AG04449 (cell line): ENCODE data around the gene DIP2C.

Experiments
- CTCF ChIA-PET: fragments of 350-600 bp; formaldehyde crosslinking; extraction: SDS; loops from one replicate; lab custom pipeline; 2021; ENCODE audit warnings: antibody characterized with exemption; lab: Yijun Ruan, JAX
- POLR2A ChIA-PET: fragments of 400-600, 350-600 bp; formaldehyde crosslinking; extraction: SDS; loops from one replicate; lab custom pipeline; 2020; ENCODE audit warnings: antibody characterized with exemption, inconsistent platforms; lab: Yijun Ruan, JAX
- DNase-seq: peaks from one replicate; pipeline ENCODE4 v3.0.0-alpha.2; 2010; ENCODE audit warnings: low read depth, low spot score
- H3K4me3 ChIP-seq: 2 replicates; pipeline ENCODE4 v1.5.1; 2011; ENCODE audit warnings: low read depth, mild to moderate bottlenecking, control low read depth, low read length
- TF ChIP-seq, protein P1 (sequence below): IDR thresholded peaks from one replicate; pipeline ENCODE4 v1.5.1; 2011; ENCODE audit warnings: mild to moderate bottlenecking, moderate library complexity, low read length, control low read depth, inconsistent platforms; ENCODE audit not compliant: insufficient read depth; ENCODE audit errors: missing control alignments

The DIP2C gene

DNA sequence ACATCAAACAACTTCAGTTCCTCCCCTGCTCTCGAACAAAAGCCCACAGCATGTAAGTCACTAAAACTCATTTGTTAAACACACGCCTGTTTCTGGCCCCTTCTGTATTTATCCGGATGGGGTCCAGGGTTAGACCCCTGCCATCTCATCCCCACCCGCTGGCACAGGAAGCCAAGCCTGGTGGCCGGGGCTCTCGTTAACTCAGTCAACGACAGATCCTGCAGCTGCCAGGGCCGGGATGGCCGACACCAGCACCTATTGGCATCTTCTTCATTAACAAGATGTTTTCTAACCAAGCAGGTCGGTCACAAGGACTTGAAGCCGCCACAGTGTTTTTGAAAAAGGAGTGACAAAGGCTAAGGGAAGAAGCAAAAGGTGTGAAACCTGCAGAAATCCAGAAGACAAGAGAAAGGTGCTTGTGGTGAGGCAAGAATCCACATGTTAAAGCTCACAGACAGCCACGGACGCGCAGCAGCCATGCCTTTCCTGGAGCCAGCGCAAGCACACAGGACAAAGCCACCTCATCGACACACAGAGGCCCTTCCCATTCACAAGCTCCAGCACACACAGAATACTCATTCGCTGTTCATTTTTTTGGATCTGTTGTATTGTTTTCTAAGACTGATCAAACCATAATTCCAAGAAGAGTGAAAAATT lies 202.7 kb downstream of the DIP2C start:
- CTCF ChIA-PET = interaction anchor here (1.0 to 1.2 kb wide), 2 partner anchors 24 to 197 kb away, joined by 3 to 4 read pairs; no protein-coding TSS in a partner anchor
- H3K4me3 ChIP-seq = no peak overlapping the region
- no peak for DNase-seq
- POLR2A ChIA-PET = no interaction called here
- TF ChIP-seq, protein P1, sequence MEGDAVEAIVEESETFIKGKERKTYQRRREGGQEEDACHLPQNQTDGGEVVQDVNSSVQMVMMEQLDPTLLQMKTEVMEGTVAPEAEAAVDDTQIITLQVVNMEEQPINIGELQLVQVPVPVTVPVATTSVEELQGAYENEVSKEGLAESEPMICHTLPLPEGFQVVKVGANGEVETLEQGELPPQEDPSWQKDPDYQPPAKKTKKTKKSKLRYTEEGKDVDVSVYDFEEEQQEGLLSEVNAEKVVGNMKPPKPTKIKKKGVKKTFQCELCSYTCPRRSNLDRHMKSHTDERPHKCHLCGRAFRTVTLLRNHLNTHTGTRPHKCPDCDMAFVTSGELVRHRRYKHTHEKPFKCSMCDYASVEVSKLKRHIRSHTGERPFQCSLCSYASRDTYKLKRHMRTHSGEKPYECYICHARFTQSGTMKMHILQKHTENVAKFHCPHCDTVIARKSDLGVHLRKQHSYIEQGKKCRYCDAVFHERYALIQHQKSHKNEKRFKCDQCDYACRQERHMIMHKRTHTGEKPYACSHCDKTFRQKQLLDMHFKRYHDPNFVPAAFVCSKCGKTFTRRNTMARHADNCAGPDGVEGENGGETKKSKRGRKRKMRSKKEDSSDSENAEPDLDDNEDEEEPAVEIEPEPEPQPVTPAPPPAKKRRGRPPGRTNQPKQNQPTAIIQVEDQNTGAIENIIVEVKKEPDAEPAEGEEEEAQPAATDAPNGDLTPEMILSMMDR = no peak

DNA sequence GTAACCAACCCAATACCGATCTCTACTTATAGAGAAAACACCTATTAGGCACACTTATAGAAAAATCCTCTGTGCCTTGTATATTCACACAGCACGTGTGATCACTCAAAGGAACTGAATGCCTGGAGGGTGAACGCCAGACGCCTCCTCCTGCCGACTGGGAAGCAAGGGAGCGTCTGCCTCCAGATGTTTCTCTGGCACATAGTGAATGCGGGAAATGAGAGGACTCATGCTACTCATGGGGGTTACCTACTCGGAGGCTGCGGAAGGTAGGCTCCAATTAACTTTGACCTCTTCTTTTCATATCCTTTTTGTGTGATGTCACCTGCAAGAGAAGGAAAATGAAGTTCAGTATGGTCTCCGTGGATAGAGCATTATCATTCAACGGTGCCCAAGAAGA lies 203.3 kb downstream of the DIP2C start:
- no peak for DNase-seq
- TF ChIP-seq, protein P1 = no peak
- no peak overlapping the region for H3K4me3 ChIP-seq
- CTCF ChIA-PET = interaction anchor here (1.0 kb wide), 1 partner anchor 15 kb away, joined by 3 read pairs; no protein-coding TSS in a partner anchor
- POLR2A ChIA-PET = no interaction called here

DNA sequence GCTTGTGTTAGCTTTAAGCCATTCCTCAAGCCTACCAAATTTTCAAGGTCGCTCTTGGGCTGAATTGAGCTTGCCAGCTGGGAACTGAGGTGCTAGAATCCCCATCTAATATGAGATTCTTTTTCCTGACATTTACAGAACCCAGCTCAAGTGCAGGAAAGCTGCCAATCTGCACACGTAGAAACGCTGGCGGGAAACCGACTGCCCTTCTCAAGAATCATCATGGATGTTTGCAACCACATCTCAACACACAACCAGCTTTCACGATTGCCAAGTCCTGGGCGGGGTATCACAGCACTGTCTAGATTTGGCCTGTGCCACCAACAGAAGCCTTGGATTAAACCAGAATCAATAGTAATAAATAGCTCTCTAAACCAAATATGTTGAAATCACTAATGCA lies 203.7 kb downstream of the DIP2C start:
- ChIA-PET POLR2A (no interaction called here), CTCF (interaction anchor here (1.0 kb wide), 1 partner anchor 15 kb away, joined by 3 read pairs; no protein-coding TSS in a partner anchor)
- no peak overlapping the region for H3K4me3 ChIP-seq
- DNase-seq = no peak
- TF ChIP-seq, protein P1 = no peak

DNA sequence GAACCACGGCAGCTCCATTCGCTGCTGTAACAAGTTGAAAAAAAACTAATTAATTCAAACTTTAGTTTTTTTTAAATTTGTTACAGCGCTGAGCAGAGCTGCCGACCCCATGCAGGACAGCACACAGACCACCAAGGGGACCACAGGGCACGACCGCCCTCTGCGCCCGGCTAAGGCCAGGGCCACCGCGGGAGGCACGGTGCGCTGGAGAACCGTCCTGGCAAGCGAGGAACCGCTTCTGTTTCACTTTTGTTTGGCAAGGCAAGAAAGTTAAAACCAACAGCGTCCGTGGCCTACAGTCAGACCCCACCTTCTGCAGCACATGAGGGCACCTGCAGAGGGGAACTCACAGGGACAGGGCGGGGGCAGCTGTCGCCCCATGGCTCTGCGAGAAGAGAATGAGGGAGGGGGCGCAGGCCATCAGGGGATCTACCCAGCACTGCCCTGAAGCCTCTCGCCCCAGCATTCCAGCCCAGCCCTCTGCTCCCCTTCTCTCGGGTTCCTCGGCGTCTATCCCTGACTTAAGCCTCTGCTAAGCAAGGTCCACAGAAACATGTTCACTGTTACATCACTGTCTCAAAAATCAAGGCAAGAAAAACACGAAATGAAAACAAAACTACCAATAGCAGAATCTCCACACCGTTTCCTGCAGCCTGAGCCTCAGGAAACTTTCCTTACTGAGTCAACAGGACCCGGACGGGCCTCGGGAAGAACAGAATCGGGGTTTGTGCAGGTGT lies 204.4 kb downstream of the DIP2C start:
- TF ChIP-seq, protein P1 = no peak
- CTCF ChIA-PET = interaction anchor here (1.0 kb wide), 1 partner anchor 16 kb away, joined by 3 read pairs; no protein-coding TSS in a partner anchor
- POLR2A ChIA-PET = no interaction called here
- peak overlapping the region; percentile 51 for H3K4me3 ChIP-seq
- DNase-seq = no peak

DNA sequence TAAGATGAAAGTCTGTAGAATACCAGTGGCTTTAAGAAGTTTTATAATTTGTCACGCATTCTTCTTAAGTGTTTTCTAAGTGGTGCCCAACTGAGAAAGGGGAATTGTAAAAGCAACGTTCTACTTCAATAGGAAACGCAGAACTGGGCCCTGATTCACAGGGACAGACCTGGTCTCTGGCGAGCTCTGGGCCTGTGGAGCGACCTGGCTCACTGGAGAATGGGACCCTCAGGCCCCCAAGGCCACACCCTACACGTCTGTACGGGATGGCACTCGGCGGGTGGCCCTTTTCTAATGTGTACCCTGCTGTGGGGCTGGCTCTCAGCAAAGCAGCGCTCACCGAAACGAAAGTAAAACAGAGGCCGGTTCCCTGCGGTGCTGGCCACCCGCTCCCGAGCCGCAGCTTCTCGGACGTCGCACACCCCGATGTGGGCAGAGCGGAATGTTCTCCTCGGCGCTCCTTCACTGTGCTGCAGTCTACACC lies 205.0 kb downstream of the DIP2C start:
- TF ChIP-seq, protein P1 = no peak
- DNase-seq = no peak
- ChIA-PET POLR2A (no interaction called here), CTCF (interaction anchor here (1.3 kb wide), 1 partner anchor 26 kb away, joined by 5 read pairs; no protein-coding TSS in a partner anchor)
- peak overlapping the region; percentile 51 for H3K4me3 ChIP-seq

DNA sequence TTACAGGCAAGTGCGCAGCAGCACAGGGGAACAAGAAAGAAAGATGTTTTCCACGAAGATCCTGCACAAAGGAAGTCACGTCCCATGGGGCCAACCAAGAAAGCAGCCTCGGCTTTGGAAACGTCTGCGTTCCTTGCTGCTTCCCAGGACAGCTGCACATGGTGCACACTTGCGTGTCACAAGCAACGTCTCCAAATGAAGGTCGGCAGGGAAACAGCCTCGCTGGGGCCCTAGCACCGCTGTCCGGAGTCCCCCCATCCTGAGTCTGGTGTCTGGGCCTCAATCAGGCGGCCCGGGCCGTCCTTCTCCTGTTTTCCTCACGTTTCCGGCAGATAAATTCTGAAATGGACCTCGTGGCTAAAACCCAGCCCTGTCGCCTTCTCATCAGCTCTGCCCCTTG lies 206.2 kb downstream of the DIP2C start:
- TF ChIP-seq, protein P1 = no peak
- CTCF ChIA-PET = interaction anchor here (1.3 kb wide), 1 partner anchor 28 kb away, joined by 5 read pairs; no protein-coding TSS in a partner anchor
- POLR2A ChIA-PET = no interaction called here

More for the DNA sequence above, 206.2 kb downstream of the DIP2C start:
- DNase-seq = no peak
- no peak overlapping the region for H3K4me3 ChIP-seq
